GM13976 (cell line): ENCODE data around the gene IL17D.

Experiments used
- DNase-seq: peaks from one replicate; pipeline ENCODE4 v3.0.0; 2012; ENCODE audit warnings: low spot score
- in situ Hi-C: fragments of 300-500 bp; cut with MboI; formaldehyde crosslinking; loops from one replicate; pipeline ENCODE4 v1.12.0; 2022; ENCODE audit warnings: low sequenced_read_pairs, mixed read lengths, inconsistent platforms; ENCODE audit not compliant: unreplicated experiment
- TF ChIP-seq, protein P1 (sequence below): IDR thresholded peaks from 2 replicates; pipeline ENCODE4 v1.5.1; 2012; ENCODE audit warnings: borderline replicate concordance, mild to moderate bottlenecking; ENCODE audit not compliant: insufficient read depth; ENCODE audit errors: extremely low read depth, missing control alignments, control extremely low read depth

IL17D gene

GRCh38 chr13:20709369-20709768 is 5.9 kb downstream of the IL17D start:
- TF ChIP-seq, protein P1, sequence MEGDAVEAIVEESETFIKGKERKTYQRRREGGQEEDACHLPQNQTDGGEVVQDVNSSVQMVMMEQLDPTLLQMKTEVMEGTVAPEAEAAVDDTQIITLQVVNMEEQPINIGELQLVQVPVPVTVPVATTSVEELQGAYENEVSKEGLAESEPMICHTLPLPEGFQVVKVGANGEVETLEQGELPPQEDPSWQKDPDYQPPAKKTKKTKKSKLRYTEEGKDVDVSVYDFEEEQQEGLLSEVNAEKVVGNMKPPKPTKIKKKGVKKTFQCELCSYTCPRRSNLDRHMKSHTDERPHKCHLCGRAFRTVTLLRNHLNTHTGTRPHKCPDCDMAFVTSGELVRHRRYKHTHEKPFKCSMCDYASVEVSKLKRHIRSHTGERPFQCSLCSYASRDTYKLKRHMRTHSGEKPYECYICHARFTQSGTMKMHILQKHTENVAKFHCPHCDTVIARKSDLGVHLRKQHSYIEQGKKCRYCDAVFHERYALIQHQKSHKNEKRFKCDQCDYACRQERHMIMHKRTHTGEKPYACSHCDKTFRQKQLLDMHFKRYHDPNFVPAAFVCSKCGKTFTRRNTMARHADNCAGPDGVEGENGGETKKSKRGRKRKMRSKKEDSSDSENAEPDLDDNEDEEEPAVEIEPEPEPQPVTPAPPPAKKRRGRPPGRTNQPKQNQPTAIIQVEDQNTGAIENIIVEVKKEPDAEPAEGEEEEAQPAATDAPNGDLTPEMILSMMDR = no peak
- in situ Hi-C loops = loop anchor here (10.0 to 25.0 kb wide), 2 partner anchors 215 to 522 kb away; partner anchors contain the start of gene GJB2
- no peak for DNase-seq

DNA sequence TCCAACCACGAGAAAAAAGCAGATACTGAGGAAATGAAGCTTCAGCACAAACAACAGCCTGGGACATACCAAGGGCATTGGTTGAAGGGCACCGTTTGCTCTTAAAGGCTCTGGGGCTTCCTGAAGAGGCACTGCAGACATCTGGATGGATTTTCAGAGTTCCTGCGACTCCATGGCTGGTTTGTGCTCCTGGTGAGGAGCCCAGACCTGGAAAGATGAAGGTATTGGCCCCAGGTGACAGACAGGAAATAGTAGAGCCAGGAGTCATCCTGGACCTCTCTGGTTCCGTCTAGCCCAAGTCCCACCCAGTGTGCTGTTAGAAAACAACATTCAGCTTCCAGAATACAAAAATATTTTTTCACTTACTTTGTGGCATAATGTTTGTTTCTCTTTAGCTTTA is 6.3 kb downstream of the IL17D start:
- TF ChIP-seq, protein P1 = no peak
- in situ Hi-C loops = loop anchor here (10.0 to 25.0 kb wide), 2 partner anchors 215 to 522 kb away; partner anchors contain the start of gene GJB2

GRCh38 chr13:20711301-20712044 is 8.0 kb downstream of the IL17D start:
- DNase-seq = no peak
- in situ Hi-C loops = loop anchor here (25.0 kb wide), 1 partner anchor 524 kb away; the partner anchor contains the start of gene GJB2
- TF ChIP-seq, protein P1 = no peak

More for the DNA sequence above, 6.3 kb downstream of the IL17D start:
- DNase-seq = no peak

- DNase-seq = no peak
- TF ChIP-seq, protein P1 = no peak
- in situ Hi-C loops = loop anchor here (25.0 kb wide), 1 partner anchor 526 kb away; the partner anchor contains the start of gene GJB2
These were observed 9.5 kb downstream of the IL17D start for GRCh38 chr13:20713014-20713376.

DNA sequence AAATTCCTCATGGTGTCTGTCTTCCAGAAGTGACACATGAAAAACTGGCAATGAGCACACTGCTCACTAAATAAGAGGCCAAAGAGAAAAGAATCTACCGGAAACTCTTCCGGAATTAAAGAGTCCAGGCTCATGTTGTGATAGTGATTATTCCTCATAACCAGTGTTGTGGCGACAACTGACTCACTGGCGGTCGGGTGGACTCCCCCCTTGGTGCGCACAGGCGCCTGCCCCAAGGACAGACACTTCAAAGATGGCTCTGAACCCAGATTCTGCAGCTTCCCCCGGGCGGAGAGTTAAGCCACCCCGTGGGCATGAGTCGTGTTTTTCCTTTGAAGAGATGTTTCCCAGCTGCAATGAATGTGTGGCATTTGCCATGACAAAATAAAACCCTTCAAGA is 10.3 kb downstream of the IL17D start:
- in situ Hi-C loops = loop anchor here (25.0 kb wide), 1 partner anchor 526 kb away; the partner anchor contains the start of gene GJB2
- DNase-seq = no peak
- TF ChIP-seq, protein P1 = no peak

DNA sequence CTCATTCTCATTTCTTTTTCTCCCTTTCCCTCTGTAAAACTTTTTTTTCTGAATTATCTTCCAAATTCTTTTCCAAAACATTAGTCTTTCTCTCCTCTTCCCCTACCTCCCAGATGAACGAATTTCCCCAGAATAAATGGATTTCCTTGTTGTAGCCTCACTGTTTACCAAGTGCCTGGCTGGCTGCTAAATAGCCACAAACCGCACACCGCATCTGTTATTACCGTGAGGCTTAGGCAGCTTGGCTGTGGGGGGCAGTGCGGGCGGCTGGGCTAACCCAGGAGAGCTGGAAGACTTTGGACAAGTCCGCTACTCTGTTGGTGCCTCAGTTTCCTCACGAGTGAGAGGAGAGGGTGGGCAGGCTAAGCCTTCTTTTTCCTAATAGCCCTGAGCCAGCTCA is 10.7 kb downstream of the IL17D start:
- no peak for DNase-seq
- TF ChIP-seq, protein P1 = no peak
- in situ Hi-C loops = loop anchor here (25.0 kb wide), 1 partner anchor 527 kb away; the partner anchor contains the start of gene GJB2
